IMR-90 (cell line): ENCODE measurements around the gene MOB1A. TPM values are rescaled to one million over a fixed set of nuclear protein-coding genes. Genes with fewer than 3 reads are reported as not detected.

Source experiments
- ATAC-seq: fragments of 200-7000 bp; cut with Tn5 transposase; 2 replicates; pipeline ENCODE4 v1.9.1; 2020; ENCODE audit warnings: low read depth, mild to moderate bottlenecking, moderate library complexity
- BruUV-seq: library from RNA; stranded (reverse); fragments of 400-500 nt; replicated peaks from 2 replicates; lab custom pipeline; 2021; lab: Mats Ljungman, UMichigan
- CTCF ChIA-PET: fragments of 300-600 bp; formaldehyde crosslinking; extraction: SDS; loops from one replicate; lab custom pipeline; 2021; ENCODE audit warnings: antibody characterized with exemption; lab: Yijun Ruan, JAX
- POLR2A ChIA-PET: fragments of 300-600 bp; sonication (Branson Sonifier 250); formaldehyde crosslinking; loops from one replicate; lab custom pipeline; 2022; ENCODE audit warnings: antibody characterized with exemption; ENCODE audit not compliant: unreplicated experiment; lab: Charles Lee
- DNase-seq: peaks from one replicate; pipeline ENCODE4 v3.0.0; 2013
- H2AFZ ChIP-seq: replicated peaks from 2 replicates; pipeline ENCODE3; 2013; ENCODE audit warnings: low read length, mild to moderate bottlenecking; ENCODE audit not compliant: poor library complexity
- H2AK5ac ChIP-seq: 2 replicates; pipeline ENCODE4 v1.6.1; 2013; ENCODE audit warnings: low read depth, low read length, inconsistent platforms
- H2AK9ac ChIP-seq: replicated peaks from 2 replicates; pipeline ENCODE3; 2013; ENCODE audit warnings: mild to moderate bottlenecking, low read depth, low read length, moderate library complexity; ENCODE audit not compliant: poor library complexity
- H2BK120ac ChIP-seq: 2 replicates; pipeline ENCODE4 v1.6.1; 2013; ENCODE audit warnings: low read depth, low read length, inconsistent platforms
- H2BK15ac ChIP-seq: 3 replicates; pipeline ENCODE4 v1.6.1; 2013; ENCODE audit warnings: low read depth, low read length, inconsistent platforms
- H2BK20ac ChIP-seq: 2 replicates; pipeline ENCODE4 v1.6.1; 2013; ENCODE audit warnings: low read depth, mild to moderate bottlenecking, inconsistent platforms, low read length, moderate library complexity
- H2BK5ac ChIP-seq: 2 replicates; pipeline ENCODE4 v1.6.1; 2013; ENCODE audit warnings: mild to moderate bottlenecking, low read depth, low read length, inconsistent platforms; ENCODE audit not compliant: poor library complexity, severe bottlenecking
- H3K14ac ChIP-seq: replicated peaks from 2 replicates; pipeline ENCODE4 v1.6.1; 2013; ENCODE audit warnings: low read depth, low read length, inconsistent platforms
- H3K18ac ChIP-seq: 2 replicates; pipeline ENCODE4 v1.6.1; 2013; ENCODE audit warnings: low read depth, low read length, control low read depth
- H3K23ac ChIP-seq: 2 replicates; pipeline ENCODE4 v1.6.1; 2013; ENCODE audit warnings: low read depth, low read length, inconsistent platforms
- H3K27ac ChIP-seq: 2 replicates; pipeline ENCODE4 v1.5.1; 2013; ENCODE audit warnings: mild to moderate bottlenecking, control low read depth, low read length; ENCODE audit not compliant: insufficient read depth
- H3K27me3 ChIP-seq: 2 replicates; pipeline ENCODE4 v1.6.1; 2013; ENCODE audit warnings: low read length; ENCODE audit not compliant: control insufficient read depth, insufficient read depth
- H3K36me3 ChIP-seq: 2 replicates; pipeline ENCODE4 v1.6.1; 2013; ENCODE audit warnings: low read length, mixed read lengths; ENCODE audit not compliant: control insufficient read depth, insufficient read depth
- H3K4ac ChIP-seq: 2 replicates; pipeline ENCODE4 v1.6.1; 2013; ENCODE audit warnings: low read depth, low read length, inconsistent platforms
- H3K4me1 ChIP-seq: 2 replicates; pipeline ENCODE4 v1.6.1; 2013; ENCODE audit warnings: low read length, mixed read lengths; ENCODE audit not compliant: control insufficient read depth, insufficient read depth
- H3K4me2 ChIP-seq: 2 replicates; pipeline ENCODE4 v1.6.1; 2013; ENCODE audit warnings: low read depth, mild to moderate bottlenecking, control low read depth, low read length, moderate library complexity
- H3K4me3 ChIP-seq: 2 replicates; pipeline ENCODE4 v1.5.1; 2013; ENCODE audit warnings: low read depth, mild to moderate bottlenecking, control low read depth, low read length, moderate library complexity; ENCODE audit not compliant: insufficient read depth
- H3K56ac ChIP-seq: 2 replicates; pipeline ENCODE4 v1.6.1; 2013; ENCODE audit warnings: low read length, inconsistent platforms; ENCODE audit not compliant: insufficient read depth; ENCODE audit errors: extremely low read depth
- H3K79me1 ChIP-seq, 2 experiments: 2 replicates each; pipeline ENCODE4 v1.6.1; 2013; ENCODE audit warnings: low read length in 2 of 2, inconsistent platforms in 1 of 2, low read depth in 1 of 2
- H3K9ac ChIP-seq: 2 replicates; pipeline ENCODE4 v1.6.1; 2013; ENCODE audit warnings: low read depth, low read length, control low read depth
- H3K9me1 ChIP-seq: 2 replicates; pipeline ENCODE4 v1.6.1; 2013; ENCODE audit warnings: low read length, inconsistent platforms; ENCODE audit not compliant: insufficient read depth
- H3K9me3 ChIP-seq: 2 replicates; pipeline ENCODE4 v1.6.1; 2013; ENCODE audit warnings: low read length; ENCODE audit not compliant: control insufficient read depth, insufficient read depth
- H4K20me1 ChIP-seq: 2 replicates; pipeline ENCODE4 v1.6.1; 2013; ENCODE audit warnings: low read length, inconsistent platforms; ENCODE audit not compliant: insufficient read depth
- H4K5ac ChIP-seq: 2 replicates; pipeline ENCODE4 v1.6.1; 2013; ENCODE audit warnings: mild to moderate bottlenecking, low read depth, low read length, control low read depth
- H4K8ac ChIP-seq, 2 experiments: 2 replicates each; pipeline ENCODE4 v1.6.1; 2013; ENCODE audit warnings: low read depth in 2 of 2, low read length in 2 of 2, control low read depth in 1 of 2, inconsistent platforms in 1 of 2
- H4K91ac ChIP-seq: 2 replicates; pipeline ENCODE4 v1.6.1; 2013; ENCODE audit warnings: low read depth, low read length, inconsistent platforms; ENCODE audit not compliant: insufficient read depth
- ELK1 ChIP-seq: fragments of 150-350 bp; IDR thresholded peaks from 2 replicates; pipeline ENCODE4 v1.6.1; 2016; ENCODE audit warnings: low read depth, mild to moderate bottlenecking, low read length, moderate library complexity, borderline replicate concordance
- WGBS, 2 experiments: methylation state at CpG; one replicate each; pipeline versions ENCODE4 v1.1.5 to v1.1.7; 2013; ENCODE audit warnings: missing lambda C conversion rate in 2 of 2; ENCODE audit not compliant: insufficient read length in 1 of 2; ENCODE audit errors: extremely low coverage in 2 of 2; 5-methylcytosine and 5-hydroxymethylcytosine counted together
- dilution Hi-C: fragments of 300-500 bp; cut with HindIII; formaldehyde crosslinking; loops from one replicate; pipeline ENCODE4 v1.14.3; 2018; ENCODE audit warnings: low sequenced_read_pairs; ENCODE audit not compliant: unreplicated experiment
- in situ Hi-C: fragments of 300-500 bp; cut with MboI; formaldehyde crosslinking; loops from 3 replicates; pipeline ENCODE4 v1.14.3; 2019; ENCODE audit warnings: low sequenced_read_pairs, inconsistent platforms, mixed read lengths
- intact Hi-C: fragments of 100-400 bp; cut with micrococcal nuclease; formaldehyde crosslinking; loops from 2 replicates; pipeline ENCODE4 v1.10.0; 2022
- polyA plus RNA-seq, 3 experiments: library from polyadenylated mRNA; depleted of rRNA; stranded (reverse); fragments of >200 nt; gene quantifications; 2 replicates each; pipeline ENCODE4 v1.2.3, GENCODE V29; 2012; ENCODE audit warnings: low replicate concordance in 1 of 3
- total RNA-seq: library from RNA; depleted of rRNA; stranded (reverse); fragments of >200 nt; gene quantifications from 2 replicates; pipeline ENCODE4 v1.2.3, GENCODE V29; 2012

MOB1A gene
- total and polyA plus RNA-seq, 2 of the 4 experiments (the other 2 are of a cell fraction): 21.0 to 60.8 TPM

GRCh38 chr2:74152954-74153353 is 25.7 kb downstream of the MOB1A start:
- Histone ChIP-seq H2AFZ (no peak overlapping the region), H3K4me1 (peaks cover 4% of the 10 kb centered on the region; the same call in 1 of the 2 replicates), H2BK20ac (no peak overlapping the region), H3K4me2 (no peak overlapping the region), H3K9me1 (peaks cover 8% of the 10 kb centered on the region), H3K18ac (no peak overlapping the region), H4K20me1 (no peaks in the 10 kb centered on the region), H4K8ac (no peak overlapping the region), H2BK120ac (no peak overlapping the region), H3K56ac (no peak overlapping the region), H3K36me3 (peaks cover 18% of the 10 kb centered on the region), H4K91ac (no peak overlapping the region), H3K9me3 (no peaks in the 10 kb centered on the region), H3K9ac (no peak overlapping the region), H2BK5ac (no peak overlapping the region), H3K23ac (no peak overlapping the region), H3K27ac (no peak overlapping the region), H2AK9ac (no peak overlapping the region), H3K14ac (no peak overlapping the region), H3K4me3 (no peak overlapping the region), H4K5ac (no peak overlapping the region), H3K79me1 (peaks cover 4 to 28% of the 10 kb centered on the region in 2 experiments; a peak in 3 of 4 replicates), H3K4ac (no peak overlapping the region), H2AK5ac (no peak overlapping the region), H3K27me3 (no peaks in the 10 kb centered on the region), H2BK15ac (no peak overlapping the region)
- ChIA-PET CTCF (interaction anchor here (0.7 to 1.0 kb wide), 2 partner anchors 204 to 329 kb away, joined by 3 to 4 read pairs; no protein-coding TSS in a partner anchor), POLR2A (no interaction called here)
- no peak for TF ChIP-seq ELK1
- no peak for DNase-seq
- dilution Hi-C loops (no loop called here), in situ Hi-C loops (no loop called here), intact Hi-C loops (no loop called here)
- no CpG with 5 or more reads among the region's 2 CpGs for WGBS, 2 experiments
- no peak for ATAC-seq
- no TSS peak for BruUV-seq
